Measurements from ENCODE around the gene INPP1.

DNA sequence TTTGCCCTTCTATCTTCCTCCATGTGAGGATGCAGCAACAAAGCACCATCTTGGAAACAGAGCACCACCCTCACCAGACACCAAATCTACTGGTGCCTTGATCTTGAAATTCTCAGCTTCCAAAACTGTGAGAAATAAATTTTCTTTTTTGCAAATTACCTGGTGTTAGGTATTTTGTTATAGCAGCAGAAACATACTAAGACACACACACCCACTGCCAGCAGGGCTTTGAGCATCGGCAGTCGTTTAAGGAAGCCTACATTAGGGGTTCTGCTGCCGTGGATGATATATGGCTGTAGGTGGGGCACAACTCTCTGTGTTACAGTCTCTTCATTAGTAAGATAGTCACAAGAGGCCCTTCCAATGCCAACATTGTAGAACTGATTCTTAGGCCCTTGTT, 44.0 kb downstream of the INPP1 start:
- TF ChIP-seq, protein P1, sequence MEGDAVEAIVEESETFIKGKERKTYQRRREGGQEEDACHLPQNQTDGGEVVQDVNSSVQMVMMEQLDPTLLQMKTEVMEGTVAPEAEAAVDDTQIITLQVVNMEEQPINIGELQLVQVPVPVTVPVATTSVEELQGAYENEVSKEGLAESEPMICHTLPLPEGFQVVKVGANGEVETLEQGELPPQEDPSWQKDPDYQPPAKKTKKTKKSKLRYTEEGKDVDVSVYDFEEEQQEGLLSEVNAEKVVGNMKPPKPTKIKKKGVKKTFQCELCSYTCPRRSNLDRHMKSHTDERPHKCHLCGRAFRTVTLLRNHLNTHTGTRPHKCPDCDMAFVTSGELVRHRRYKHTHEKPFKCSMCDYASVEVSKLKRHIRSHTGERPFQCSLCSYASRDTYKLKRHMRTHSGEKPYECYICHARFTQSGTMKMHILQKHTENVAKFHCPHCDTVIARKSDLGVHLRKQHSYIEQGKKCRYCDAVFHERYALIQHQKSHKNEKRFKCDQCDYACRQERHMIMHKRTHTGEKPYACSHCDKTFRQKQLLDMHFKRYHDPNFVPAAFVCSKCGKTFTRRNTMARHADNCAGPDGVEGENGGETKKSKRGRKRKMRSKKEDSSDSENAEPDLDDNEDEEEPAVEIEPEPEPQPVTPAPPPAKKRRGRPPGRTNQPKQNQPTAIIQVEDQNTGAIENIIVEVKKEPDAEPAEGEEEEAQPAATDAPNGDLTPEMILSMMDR (IDR thresholded peaks at IDR 0.05): no peak
- no peak for TF ChIP-seq POLR2A (IDR thresholded peaks at IDR 0.05)
